Ectodermal cell (in vitro differentiated cells): ENCODE results near the gene RUNX1.
"Not testable (repeated sequence)": the region's sequence is repeated elsewhere in the genome, so short reads cannot be mapped to it uniquely, and the experiment has no call there.

ENCODE experiments used
- H3K27ac ChIP-seq: 2 replicates; pipeline ENCODE4 v1.7.0; 2013; ENCODE audit warnings: mild to moderate bottlenecking, low read depth, low read length; ENCODE audit not compliant: insufficient read depth, poor library complexity, severe bottlenecking
- H3K27me3 ChIP-seq: 2 replicates; pipeline ENCODE4 v1.7.0; 2013; ENCODE audit warnings: mild to moderate bottlenecking, low read length; ENCODE audit not compliant: insufficient read depth, control insufficient read depth, poor library complexity, severe bottlenecking
- H3K36me3 ChIP-seq: one replicate; pipeline ENCODE4 v1.7.0; 2013; ENCODE audit warnings: low read length; ENCODE audit not compliant: control insufficient read depth, insufficient read depth
- H3K4me1 ChIP-seq: one replicate; pipeline ENCODE4 v1.7.0; 2013; ENCODE audit warnings: low read length; ENCODE audit not compliant: control insufficient read depth, insufficient read depth
- H3K4me3 ChIP-seq: 2 replicates; pipeline ENCODE4 v1.7.0; 2013; ENCODE audit warnings: low read depth, low read length, control low read depth; ENCODE audit not compliant: insufficient read depth
- H3K9me3 ChIP-seq: 2 replicates; pipeline ENCODE4 v1.7.0; 2013; ENCODE audit warnings: mild to moderate bottlenecking, low read length, moderate library complexity; ENCODE audit not compliant: control insufficient read depth
- WGBS, 2 experiments: methylation state at CpG; one replicate each; pipeline ENCODE4 v1.1.7; 2013; ENCODE audit warnings: missing lambda C conversion rate in 2 of 2; 5-methylcytosine and 5-hydroxymethylcytosine counted together

The RUNX1 gene

GRCh38 chr21:34962586-34963222 lies 86.4 kb downstream of the RUNX1 start:
- Histone ChIP-seq H3K4me1 (no peaks in the 10 kb centered on the region), H3K4me3 (no peak overlapping the region), H3K27me3 (no peaks in the 10 kb centered on the region), H3K27ac (no peak overlapping the region), H3K36me3 (no peaks in the 10 kb centered on the region), H3K9me3 (no peaks in the 10 kb centered on the region)
- 88 to 91% methylated on average over 16 of the region's 16 CpGs for WGBS, 2 experiments

- H3K27me3 ChIP-seq = no peaks in the 10 kb centered on the region
- WGBS, 2 experiments = 90 to 97% methylated on average over 2 of the region's 2 CpGs
- no peaks in the 10 kb centered on the region for H3K36me3 ChIP-seq
Observed at GRCh38 chr21:34962136-34962535, 87.0 kb downstream of the RUNX1 start.

GRCh38 chr21:34960687-34961086 lies 88.4 kb downstream of the RUNX1 start:
- Histone ChIP-seq H3K4me3 (no peak overlapping the region), H3K27me3 (no peaks in the 10 kb centered on the region), H3K4me1 (no peaks in the 10 kb centered on the region), H3K36me3 (no peaks in the 10 kb centered on the region), H3K27ac (no peak overlapping the region), H3K9me3 (no peaks in the 10 kb centered on the region)
- whole genome bisulfite sequencing, 2 experiments = 51 to 67% methylated on average over 2 of the region's 2 CpGs

More at GRCh38 chr21:34962136-34962535, 87.0 kb downstream of the RUNX1 start:
- no peak overlapping the region for H3K4me3 ChIP-seq
- H3K27ac ChIP-seq = no peak overlapping the region
- H3K9me3 ChIP-seq = no peaks in the 10 kb centered on the region
- H3K4me1 ChIP-seq = no peaks in the 10 kb centered on the region

GRCh38 chr21:34959607-34960006 lies 89.5 kb downstream of the RUNX1 start:
- Histone ChIP-seq H3K27ac (no peak overlapping the region), H3K4me1 (no peaks in the 10 kb centered on the region)
- WGBS, 2 experiments = 91 to 93% methylated on average over 1 of the region's 1 CpG

GRCh38 chr21:34958040-34958439 lies 91.1 kb downstream of the RUNX1 start:
- H3K4me3 ChIP-seq = no peak overlapping the region
- H3K27ac ChIP-seq = no peak overlapping the region
- H3K9me3 ChIP-seq = no peaks in the 10 kb centered on the region
- 88 to 92% methylated on average over 4 of the region's 4 CpGs for WGBS, 2 experiments
- no peaks in the 10 kb centered on the region for H3K27me3 ChIP-seq
- H3K36me3 ChIP-seq = no peaks in the 10 kb centered on the region
- H3K4me1 ChIP-seq = no peaks in the 10 kb centered on the region

More at GRCh38 chr21:34959607-34960006, 89.5 kb downstream of the RUNX1 start:
- Histone ChIP-seq H3K9me3 (no peaks in the 10 kb centered on the region), H3K36me3 (no peaks in the 10 kb centered on the region), H3K4me3 (no peak overlapping the region), H3K27me3 (no peaks in the 10 kb centered on the region)

GRCh38 chr21:34956416-34957316 lies 92.4 kb downstream of the RUNX1 start:
- Histone ChIP-seq H3K27me3 (no peaks in the 10 kb centered on the region), H3K4me1 (no peaks in the 10 kb centered on the region), H3K9me3 (no peaks in the 10 kb centered on the region), H3K36me3 (no peaks in the 10 kb centered on the region), H3K4me3 (no peak overlapping the region), H3K27ac (no peak overlapping the region)
- WGBS, 2 experiments = 92 to 94% methylated on average over 8 to 11 of the region's 11 CpGs

- H3K9me3 ChIP-seq = no peaks in the 10 kb centered on the region
- H3K27me3 ChIP-seq = no peaks in the 10 kb centered on the region
- no peaks in the 10 kb centered on the region for H3K36me3 ChIP-seq
- H3K4me3 ChIP-seq = no peak overlapping the region
- no peak overlapping the region for H3K27ac ChIP-seq
- H3K4me1 ChIP-seq = no peaks in the 10 kb centered on the region
Observed at GRCh38 chr21:34953950-34954349, 95.2 kb downstream of the RUNX1 start.

- Histone ChIP-seq H3K27me3 (no peaks in the 10 kb centered on the region), H3K9me3 (no peaks in the 10 kb centered on the region), H3K4me3 (no peak overlapping the region), H3K27ac (no peak overlapping the region), H3K36me3 (no peaks in the 10 kb centered on the region), H3K4me1 (no peaks in the 10 kb centered on the region)
- 63 to 67% methylated on average over 1 of the region's 1 CpG for WGBS, 2 experiments
Observed at GRCh38 chr21:34952701-34953100, 96.4 kb downstream of the RUNX1 start.

GRCh38 chr21:34951868-34952267 lies 97.2 kb downstream of the RUNX1 start:
- WGBS, 2 experiments = 90 to 95% methylated on average over 4 of the region's 4 CpGs
- not testable (repeated sequence) for H3K4me3 ChIP-seq, H3K27ac ChIP-seq, H3K36me3 ChIP-seq, H3K9me3 ChIP-seq, H3K4me1 ChIP-seq, H3K27me3 ChIP-seq

GRCh38 chr21:34950980-34951379 lies 98.1 kb downstream of the RUNX1 start:
- no peaks in the 10 kb centered on the region for H3K4me1 ChIP-seq
- H3K27me3 ChIP-seq = no peaks in the 10 kb centered on the region
- H3K27ac ChIP-seq = no peak overlapping the region
- no peaks in the 10 kb centered on the region for H3K9me3 ChIP-seq
- no peak overlapping the region for H3K4me3 ChIP-seq
- WGBS, 2 experiments = 95% methylated on average over 4 of the region's 4 CpGs
- H3K36me3 ChIP-seq = no peaks in the 10 kb centered on the region
